Measurements from ENCODE around the gene PWP1. TPM values are rescaled to one million over a fixed set of nuclear protein-coding genes. Genes with fewer than 3 reads are reported as not detected.

PWP1 gene
- total and polyA plus RNA-seq, 4 donors: 19.5 to 34.8 (median 30.4) TPM

DNA sequence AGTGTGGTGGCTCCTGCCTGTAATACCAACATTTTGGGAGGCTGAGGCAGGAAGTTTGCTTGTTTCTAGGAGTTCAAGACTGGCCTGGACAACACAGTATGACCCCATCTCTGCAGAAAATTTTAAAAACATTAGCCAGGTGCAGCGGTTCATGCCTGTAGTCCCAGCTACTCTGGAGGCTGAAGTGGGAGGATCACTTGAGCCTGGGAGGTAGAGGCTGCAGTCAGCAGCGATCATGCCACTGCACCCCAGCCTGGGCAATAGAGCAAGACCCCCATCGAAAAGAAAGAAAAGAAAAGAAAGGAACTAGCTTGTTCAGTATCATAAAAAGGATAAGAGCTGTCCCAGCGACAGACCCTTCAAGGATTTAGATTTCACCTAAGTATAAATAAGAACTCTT, 18.1 kb upstream of the PWP1 start:
- no peak for DNase-seq
- WGBS, 2 donors: 84 to 91% methylated on average over 4 of the region's 4 CpGs

GRCh38 chr12:107668320-107669098, 17.1 kb upstream of the PWP1 start:
- TF ChIP-seq CTCF (IDR thresholded peaks at IDR 0.05; ENCODE audit: control extremely low read depth, extremely low read depth): no peak
- no peak overlapping the region for H3K27ac ChIP-seq (ENCODE audit: low read depth in 1 of 2, low read length in 1 of 2)
- no peaks in the 10 kb centered on the region for H3K4me1 ChIP-seq (ENCODE audit: control insufficient read depth in 5 of 5, insufficient read depth in 5 of 5, low read length in 5 of 5)
- ATAC-seq (ENCODE audit: insufficient read depth, low FRiP score): no peak
- H3K9me3 ChIP-seq (ENCODE audit: control insufficient read depth in 4 of 4, insufficient read depth in 3 of 4, low read length in 3 of 4): no peaks in the 10 kb centered on the region
- WGBS, 2 donors: 72 to 84% methylated on average over 9 of the region's 9 CpGs
- H3K36me3 ChIP-seq (ENCODE audit: control insufficient read depth in 4 of 4, insufficient read depth in 4 of 4, low read length in 4 of 4): no peaks in the 10 kb centered on the region
- no peaks in the 10 kb centered on the region for H3K27me3 ChIP-seq (ENCODE audit: control insufficient read depth in 3 of 3, insufficient read depth in 3 of 3, low read length in 2 of 3)
- no peak overlapping the region for H3K4me3 ChIP-seq
- no peak for DNase-seq
- H3K9ac ChIP-seq (ENCODE audit: insufficient read depth in 1 of 2, low read length in 2 of 2): no peak overlapping the region

More for the DNA sequence above, 18.1 kb upstream of the PWP1 start:
- Histone ChIP-seq H3K4me3 (no peak overlapping the region), H3K9me3 (ENCODE audit: control insufficient read depth in 4 of 4, insufficient read depth in 3 of 4, low read length in 3 of 4) (no peaks in the 10 kb centered on the region), H3K9ac (ENCODE audit: insufficient read depth in 1 of 2, low read length in 2 of 2) (no peak overlapping the region), H3K36me3 (ENCODE audit: control insufficient read depth in 4 of 4, insufficient read depth in 4 of 4, low read length in 4 of 4) (no peaks in the 10 kb centered on the region), H3K27ac (ENCODE audit: low read depth in 1 of 2, low read length in 1 of 2) (no peak overlapping the region), H3K27me3 (ENCODE audit: control insufficient read depth in 3 of 3, insufficient read depth in 3 of 3, low read length in 2 of 3) (no peaks in the 10 kb centered on the region), H3K4me1 (ENCODE audit: control insufficient read depth in 5 of 5, insufficient read depth in 5 of 5, low read length in 5 of 5) (no peaks in the 10 kb centered on the region)
- no peak for ATAC-seq (ENCODE audit: insufficient read depth, low FRiP score)
- no peak for TF ChIP-seq CTCF (IDR thresholded peaks at IDR 0.05; ENCODE audit: control extremely low read depth, extremely low read depth)

DNA sequence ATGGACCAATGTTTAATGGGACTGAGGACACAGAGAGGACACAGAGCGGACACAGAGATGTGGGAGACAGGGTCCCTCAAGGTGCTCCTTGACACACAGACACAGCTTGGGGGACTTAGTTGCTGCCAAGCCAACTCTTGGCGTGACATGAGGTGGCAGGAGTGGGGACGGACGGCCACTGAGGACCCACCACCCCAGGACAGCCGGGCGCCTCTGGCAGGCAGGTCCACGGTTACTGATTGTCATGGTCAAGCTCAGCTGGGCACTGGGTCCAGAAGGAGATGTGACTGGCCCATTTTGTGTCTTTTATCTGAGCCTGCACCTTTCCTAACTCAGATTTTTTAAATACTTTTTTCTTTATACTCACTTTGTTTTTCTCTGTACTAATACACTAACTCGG, 15.7 kb upstream of the PWP1 start:
- no peak for TF ChIP-seq CTCF (IDR thresholded peaks at IDR 0.05; ENCODE audit: control extremely low read depth, extremely low read depth)
- Histone ChIP-seq H3K9ac (ENCODE audit: insufficient read depth in 1 of 2, low read length in 2 of 2) (no peak overlapping the region), H3K27me3 (ENCODE audit: control insufficient read depth in 3 of 3, insufficient read depth in 3 of 3, low read length in 2 of 3) (no peaks in the 10 kb centered on the region), H3K36me3 (ENCODE audit: control insufficient read depth in 4 of 4, insufficient read depth in 4 of 4, low read length in 4 of 4) (no peaks in the 10 kb centered on the region), H3K9me3 (ENCODE audit: control insufficient read depth in 4 of 4, insufficient read depth in 3 of 4, low read length in 3 of 4) (no peaks in the 10 kb centered on the region), H3K4me1 (ENCODE audit: control insufficient read depth in 5 of 5, insufficient read depth in 5 of 5, low read length in 5 of 5) (no peaks in the 10 kb centered on the region), H3K4me3 (no peak overlapping the region), H3K27ac (ENCODE audit: low read depth in 1 of 2, low read length in 1 of 2) (no peak overlapping the region)
- WGBS, 2 donors: 88 to 90% methylated on average over 8 of the region's 8 CpGs
- DNase-seq (no peak), ATAC-seq (ENCODE audit: insufficient read depth, low FRiP score) (no peak)
